Activated CD4-positive, alpha-beta memory T cell treated with anti-CD3 and anti-CD28 coated beads for 36 hours (primary cell): ENCODE results near the gene BTRC. TPM values are rescaled to one million over a fixed set of nuclear protein-coding genes. Genes with fewer than 3 reads are reported as not detected.

Source experiments
- CTCF ChIA-PET: fragments of 350-600 bp; sonication (Branson Sonifier 250); formaldehyde crosslinking; loops from one replicate; lab custom pipeline; 2021; ENCODE audit warnings: antibody characterized with exemption, inconsistent platforms; lab: Charles Lee
- POLR2A ChIA-PET: fragments of 350-600 bp; sonication (Branson Sonifier 250); formaldehyde crosslinking; loops from one replicate; lab custom pipeline; 2021; ENCODE audit warnings: antibody characterized with exemption; lab: Charles Lee
- DNase-seq: peaks from one replicate; pipeline ENCODE4 v3.0.0-alpha.2; 2020
- H3K27ac Mint-ChIP-seq: one replicate; pipeline ENCODE4 v1.8.0; 2021; ENCODE audit warnings: mixed read lengths
- H3K27me3 Mint-ChIP-seq: one replicate; pipeline ENCODE4 v1.8.0; 2021; ENCODE audit warnings: mixed read lengths
- H3K36me3 Mint-ChIP-seq: one replicate; pipeline ENCODE4 v1.8.0; 2021; ENCODE audit warnings: mixed read lengths
- H3K4me1 Mint-ChIP-seq: one replicate; pipeline ENCODE4 v1.8.0; 2021; ENCODE audit warnings: low read depth, mixed read lengths
- H3K4me3 Mint-ChIP-seq: one replicate; pipeline ENCODE4 v1.8.0; 2021; ENCODE audit warnings: mild to moderate bottlenecking, mixed read lengths
- H3K9me3 Mint-ChIP-seq: one replicate; pipeline ENCODE4 v1.8.0; 2021; ENCODE audit warnings: mixed read lengths
- intact Hi-C: fragments of 100-400 bp; cut with micrococcal nuclease; formaldehyde crosslinking; loops from one replicate; pipeline ENCODE4 v1.15.1; 2023
- total RNA-seq, 2 experiments: library from RNA; stranded (reverse); gene quantifications; one replicate each; pipeline ENCODE4 v1.2.3, GENCODE V29; 2021

BTRC gene
- total RNA-seq, result 10 to 100 TPM; 18.2 to 18.6 TPM

GRCh38 chr10:101353692-101354327, at the start of gene BTRC:
BTRC (plus strand) TSS chr10:101354165; CDS start chr10:101354181, 16 bp downstream.
- H3K36me3 Mint-ChIP-seq, result peaks cover 7% of the 10 kb centered on the region
- peak within 1 kb of the TSS; percentile 95 for H3K4me3 Mint-ChIP-seq
- peaks cover 28% of the 10 kb centered on the region for H3K4me1 Mint-ChIP-seq
- ChIA-PET POLR2A (no interaction called here), CTCF (interaction anchor here (0.6 to 2.4 kb wide), 8 partner anchors 12 to 627 kb away, joined by 3 to 10 read pairs (median 4); partner anchors contain the start of gene NPM3)
- no peaks in the 10 kb centered on the region for H3K9me3 Mint-ChIP-seq
- peak; percentile 98 for DNase-seq
- intact Hi-C loops, result loop anchor here (1.0 to 10.0 kb wide), 5 partner anchors 13 to 703 kb away; partner anchors contain the start of genes ARMH3, KAZALD1 and OGA
- H3K27ac Mint-ChIP-seq, result peak within 1 kb of the TSS; percentile 92
- H3K27me3 Mint-ChIP-seq, result peaks cover 9% of the 10 kb centered on the region

GRCh38 chr10:101304316-101304715, 49.6 kb upstream of the BTRC start:
- Mint-ChIP-seq H3K4me1 (no peaks in the 10 kb centered on the region), H3K36me3 (no peaks in the 10 kb centered on the region), H3K27me3 (peaks cover 29% of the 10 kb centered on the region), H3K27ac (no peak overlapping the region), H3K4me3 (no peak overlapping the region), H3K9me3 (no peaks in the 10 kb centered on the region)
- intact Hi-C loops, result no loop called here
- DNase-seq, result no peak
- POLR2A ChIA-PET, result no interaction called here
- CTCF ChIA-PET, result interaction anchor here (0.7 to 5.8 kb wide), 2 partner anchors 138 to 141 kb away, joined by 3 to 60 read pairs; no protein-coding TSS in a partner anchor

- Mint-ChIP-seq H3K9me3 (no peaks in the 10 kb centered on the region), H3K36me3 (no peaks in the 10 kb centered on the region), H3K4me1 (peaks cover 2% of the 10 kb centered on the region), H3K27me3 (peaks cover 34% of the 10 kb centered on the region), H3K4me3 (no peak overlapping the region), H3K27ac (no peak overlapping the region)
- ChIA-PET CTCF (interaction anchor here (0.6 to 5.8 kb wide), 6 partner anchors 10 to 140 kb away, joined by 3 to 60 read pairs (median 3); no protein-coding TSS in a partner anchor), POLR2A (no interaction called here)
- intact Hi-C loops, result no loop called here
- no peak for DNase-seq
Measured at GRCh38 chr10:101305320-101306241, 48.4 kb upstream of the BTRC start.

- peaks cover 6% of the 10 kb centered on the region for H3K4me1 Mint-ChIP-seq
- H3K4me3 Mint-ChIP-seq, result no peak overlapping the region
- POLR2A ChIA-PET, result no interaction called here
- no peak overlapping the region for H3K27ac Mint-ChIP-seq
- intact Hi-C loops, result no loop called here
- no peak for DNase-seq
- CTCF ChIA-PET, result interaction anchor here (1.4 to 1.8 kb wide), 3 partner anchors 10 to 134 kb away, joined by 4 to 7 read pairs (median 5); no protein-coding TSS in a partner anchor
- H3K36me3 Mint-ChIP-seq, result no peaks in the 10 kb centered on the region
- H3K9me3 Mint-ChIP-seq, result no peaks in the 10 kb centered on the region
- H3K27me3 Mint-ChIP-seq, result peaks cover 48% of the 10 kb centered on the region
Measured at GRCh38 chr10:101308051-101308450, 45.9 kb upstream of the BTRC start.

- ChIA-PET CTCF (interaction anchor here (1.3 to 1.4 kb wide), 2 partner anchors 10 to 156 kb away, joined by 3 to 4 read pairs; no protein-coding TSS in a partner anchor), POLR2A (no interaction called here)
- H3K4me3 Mint-ChIP-seq, result peak overlapping the region; percentile 28
- DNase-seq, result no peak
- peaks cover 6% of the 10 kb centered on the region for H3K4me1 Mint-ChIP-seq
- intact Hi-C loops, result no loop called here
- no peak overlapping the region for H3K27ac Mint-ChIP-seq
- H3K36me3 Mint-ChIP-seq, result no peaks in the 10 kb centered on the region
- H3K27me3 Mint-ChIP-seq, result peaks cover 46% of the 10 kb centered on the region
- H3K9me3 Mint-ChIP-seq, result no peaks in the 10 kb centered on the region
Measured at GRCh38 chr10:101310529-101311184, 43.3 kb upstream of the BTRC start.

- Mint-ChIP-seq H3K4me3 (peak overlapping the region; percentile 28), H3K27ac (no peak overlapping the region), H3K27me3 (peaks cover 46% of the 10 kb centered on the region), H3K9me3 (no peaks in the 10 kb centered on the region), H3K36me3 (no peaks in the 10 kb centered on the region), H3K4me1 (peaks cover 6% of the 10 kb centered on the region)
- intact Hi-C loops, result no loop called here
- CTCF ChIA-PET, result interaction anchor here (1.3 to 1.9 kb wide), 5 partner anchors 9 to 150 kb away, joined by 3 to 6 read pairs (median 5); no protein-coding TSS in a partner anchor
- POLR2A ChIA-PET, result no interaction called here
- peak; percentile 27 for DNase-seq
Measured at GRCh38 chr10:101311185-101312066, 42.5 kb upstream of the BTRC start.

GRCh38 chr10:101319241-101319915, 34.6 kb upstream of the BTRC start:
- DNase-seq, result no peak
- intact Hi-C loops, result no loop called here
- Mint-ChIP-seq H3K9me3 (no peaks in the 10 kb centered on the region), H3K4me3 (no peak overlapping the region), H3K27ac (no peak overlapping the region), H3K36me3 (no peaks in the 10 kb centered on the region), H3K27me3 (peaks cover 9% of the 10 kb centered on the region), H3K4me1 (no peaks in the 10 kb centered on the region)
- ChIA-PET CTCF (interaction anchor here (0.6 kb wide), 1 partner anchor 19 kb away, joined by 3 read pairs; no protein-coding TSS in a partner anchor), POLR2A (no interaction called here)

- CTCF ChIA-PET, result no interaction called here
- intact Hi-C loops, result no loop called here
- Mint-ChIP-seq H3K27ac (no peak overlapping the region), H3K9me3 (no peaks in the 10 kb centered on the region), H3K4me3 (no peak overlapping the region), H3K4me1 (no peaks in the 10 kb centered on the region), H3K36me3 (no peaks in the 10 kb centered on the region), H3K27me3 (peaks cover 9% of the 10 kb centered on the region)
- DNase-seq, result no peak
- POLR2A ChIA-PET, result no interaction called here
Measured at GRCh38 chr10:101321073-101321472, 32.9 kb upstream of the BTRC start.

- H3K4me1 Mint-ChIP-seq, result no peaks in the 10 kb centered on the region
- H3K36me3 Mint-ChIP-seq, result no peaks in the 10 kb centered on the region
- intact Hi-C loops, result no loop called here
- no peaks in the 10 kb centered on the region for H3K9me3 Mint-ChIP-seq
- peaks cover 9% of the 10 kb centered on the region for H3K27me3 Mint-ChIP-seq
- no peak for DNase-seq
- POLR2A ChIA-PET, result no interaction called here
- H3K4me3 Mint-ChIP-seq, result no peak overlapping the region
- CTCF ChIA-PET, result no interaction called here
- no peak overlapping the region for H3K27ac Mint-ChIP-seq
Measured at GRCh38 chr10:101322266-101323108, 31.5 kb upstream of the BTRC start.

GRCh38 chr10:101323495-101323894, 30.5 kb upstream of the BTRC start:
- Mint-ChIP-seq H3K36me3 (no peaks in the 10 kb centered on the region), H3K4me1 (no peaks in the 10 kb centered on the region), H3K27me3 (peaks cover 9% of the 10 kb centered on the region), H3K4me3 (no peak overlapping the region), H3K9me3 (no peaks in the 10 kb centered on the region), H3K27ac (no peak overlapping the region)
- intact Hi-C loops, result no loop called here
- POLR2A ChIA-PET, result no interaction called here
- CTCF ChIA-PET, result no interaction called here
- no peak for DNase-seq
